GM13976 (cell line): ENCODE results near the gene SNCA.

Experiments
- DNase-seq: peaks from one replicate; pipeline ENCODE4 v3.0.0; 2012; ENCODE audit warnings: low spot score
- in situ Hi-C: fragments of 300-500 bp; cut with MboI; formaldehyde crosslinking; loops from one replicate; pipeline ENCODE4 v1.12.0; 2022; ENCODE audit warnings: low sequenced_read_pairs, mixed read lengths, inconsistent platforms; ENCODE audit not compliant: unreplicated experiment
- TF ChIP-seq, protein P1 (sequence below): IDR thresholded peaks from 2 replicates; pipeline ENCODE4 v1.5.1; 2012; ENCODE audit warnings: borderline replicate concordance, mild to moderate bottlenecking; ENCODE audit not compliant: insufficient read depth; ENCODE audit errors: extremely low read depth, missing control alignments, control extremely low read depth

The SNCA gene

DNA sequence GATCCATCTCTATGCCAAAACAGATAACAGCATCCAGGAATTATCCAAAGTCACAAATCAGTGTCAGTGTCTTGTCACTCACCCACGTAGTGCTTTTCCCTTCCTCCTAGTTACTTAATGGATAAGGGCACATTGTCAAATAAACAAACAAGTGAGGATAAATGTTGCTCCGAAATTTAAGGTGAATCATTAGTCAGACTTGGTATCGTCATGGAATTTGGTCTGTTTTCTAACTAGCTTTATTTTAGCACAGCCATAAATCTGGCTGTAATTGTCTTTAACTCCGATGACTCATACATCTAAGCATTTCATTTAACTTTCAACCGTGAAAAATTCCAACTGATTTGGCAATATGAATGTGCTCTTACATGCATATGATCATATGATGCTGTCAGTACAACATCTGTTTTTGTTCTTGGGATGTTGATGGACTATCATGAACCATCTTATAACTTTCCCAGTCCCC, 83.3 kb downstream of the SNCA start:
- in situ Hi-C loops = no loop called here
- TF ChIP-seq, protein P1, sequence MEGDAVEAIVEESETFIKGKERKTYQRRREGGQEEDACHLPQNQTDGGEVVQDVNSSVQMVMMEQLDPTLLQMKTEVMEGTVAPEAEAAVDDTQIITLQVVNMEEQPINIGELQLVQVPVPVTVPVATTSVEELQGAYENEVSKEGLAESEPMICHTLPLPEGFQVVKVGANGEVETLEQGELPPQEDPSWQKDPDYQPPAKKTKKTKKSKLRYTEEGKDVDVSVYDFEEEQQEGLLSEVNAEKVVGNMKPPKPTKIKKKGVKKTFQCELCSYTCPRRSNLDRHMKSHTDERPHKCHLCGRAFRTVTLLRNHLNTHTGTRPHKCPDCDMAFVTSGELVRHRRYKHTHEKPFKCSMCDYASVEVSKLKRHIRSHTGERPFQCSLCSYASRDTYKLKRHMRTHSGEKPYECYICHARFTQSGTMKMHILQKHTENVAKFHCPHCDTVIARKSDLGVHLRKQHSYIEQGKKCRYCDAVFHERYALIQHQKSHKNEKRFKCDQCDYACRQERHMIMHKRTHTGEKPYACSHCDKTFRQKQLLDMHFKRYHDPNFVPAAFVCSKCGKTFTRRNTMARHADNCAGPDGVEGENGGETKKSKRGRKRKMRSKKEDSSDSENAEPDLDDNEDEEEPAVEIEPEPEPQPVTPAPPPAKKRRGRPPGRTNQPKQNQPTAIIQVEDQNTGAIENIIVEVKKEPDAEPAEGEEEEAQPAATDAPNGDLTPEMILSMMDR = no peak
- DNase-seq = no peak

DNA sequence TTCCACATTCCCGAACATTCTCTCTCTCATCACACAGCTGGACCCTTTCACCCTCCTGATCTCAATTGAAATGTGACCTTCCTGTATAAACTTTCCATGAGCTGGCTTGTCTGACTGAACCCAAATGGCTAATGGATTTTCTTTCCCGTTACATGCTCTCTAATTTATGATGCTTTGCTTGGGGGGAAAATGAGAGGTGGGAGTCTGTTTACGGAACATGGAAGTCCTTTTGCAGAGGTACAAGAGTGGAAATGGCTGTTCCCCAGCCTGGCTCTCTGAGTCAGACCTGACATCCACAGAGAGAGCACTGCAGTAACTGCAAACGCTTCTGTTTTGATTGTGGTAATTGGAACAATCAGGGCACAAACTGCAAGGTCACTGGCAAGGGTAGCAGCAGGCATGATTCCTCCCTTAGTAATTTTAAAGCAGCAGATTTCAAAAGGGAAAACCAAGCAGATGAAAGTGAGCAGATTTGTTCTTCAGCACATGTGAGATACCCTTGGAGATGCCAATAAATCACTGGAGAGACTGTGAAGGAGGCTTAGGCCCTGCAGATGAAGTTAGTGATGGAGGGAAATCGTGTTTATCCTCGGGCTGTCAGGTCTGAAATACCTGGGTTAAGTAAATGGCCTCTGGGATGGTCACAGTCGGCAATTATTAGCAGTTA, 83.9 kb downstream of the SNCA start:
- TF ChIP-seq, protein P1 = no peak
- in situ Hi-C loops = no loop called here
- no peak for DNase-seq

DNA sequence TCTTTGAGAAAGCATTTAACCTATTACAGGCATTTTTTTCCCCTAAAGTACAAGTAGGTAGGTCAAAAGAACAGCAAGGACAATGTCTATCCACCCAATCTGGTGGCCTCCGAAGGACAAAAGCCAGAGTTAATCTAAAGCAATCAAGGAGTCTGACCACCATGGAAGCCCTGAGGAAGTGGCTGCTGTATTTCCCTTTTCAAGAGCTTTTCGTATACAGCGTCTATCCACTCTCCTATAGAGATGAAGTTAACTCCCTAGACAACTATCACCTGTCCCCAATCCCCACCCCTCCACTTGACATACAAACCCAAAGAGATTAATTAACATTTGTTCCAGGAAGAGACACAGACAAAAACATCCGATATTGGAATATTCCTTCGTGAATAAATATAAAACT, 85.5 kb downstream of the SNCA start:
- in situ Hi-C loops = no loop called here
- DNase-seq = no peak
- TF ChIP-seq, protein P1 = no peak

DNA sequence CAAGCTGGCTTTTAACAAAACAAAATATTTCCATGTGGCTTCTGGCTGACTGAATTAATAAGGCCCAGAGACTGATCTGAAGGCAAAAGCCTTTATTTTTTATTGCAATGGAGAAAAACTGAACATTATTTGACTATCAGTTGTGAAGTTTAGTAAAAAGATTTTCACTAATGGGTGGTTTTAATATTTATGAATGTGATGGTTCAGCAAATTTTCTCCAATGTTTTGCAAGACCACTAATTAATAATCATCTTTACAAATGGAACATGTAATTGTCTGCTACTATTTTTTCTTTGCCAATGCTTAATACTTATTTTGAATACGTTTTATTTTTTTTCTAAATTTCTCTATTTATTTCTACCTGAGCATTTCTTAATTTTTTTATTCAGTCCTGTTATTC, 90.6 kb downstream of the SNCA start:
- DNase-seq = no peak
- in situ Hi-C loops = no loop called here
- TF ChIP-seq, protein P1 = no peak

DNA sequence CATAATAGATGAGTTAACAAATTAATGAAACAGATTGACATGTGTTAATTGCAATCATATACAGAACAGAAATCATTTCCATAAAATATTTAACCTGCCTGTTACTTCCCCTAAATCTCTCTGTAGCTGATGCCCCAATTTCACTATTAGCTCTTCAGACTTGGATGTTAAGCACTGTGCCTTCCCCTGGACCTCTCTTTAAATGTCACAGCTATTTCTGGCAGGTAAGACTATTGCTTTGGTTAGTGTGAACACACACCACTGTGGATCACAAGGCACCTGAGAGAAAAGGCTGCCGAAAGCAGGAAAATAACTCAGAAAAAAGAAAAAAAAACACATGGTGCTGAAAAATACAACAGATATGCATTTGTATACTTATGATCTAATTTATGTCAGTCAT, 91.3 kb downstream of the SNCA start:
- TF ChIP-seq, protein P1 = no peak
- no peak for DNase-seq
- in situ Hi-C loops = no loop called here

DNA sequence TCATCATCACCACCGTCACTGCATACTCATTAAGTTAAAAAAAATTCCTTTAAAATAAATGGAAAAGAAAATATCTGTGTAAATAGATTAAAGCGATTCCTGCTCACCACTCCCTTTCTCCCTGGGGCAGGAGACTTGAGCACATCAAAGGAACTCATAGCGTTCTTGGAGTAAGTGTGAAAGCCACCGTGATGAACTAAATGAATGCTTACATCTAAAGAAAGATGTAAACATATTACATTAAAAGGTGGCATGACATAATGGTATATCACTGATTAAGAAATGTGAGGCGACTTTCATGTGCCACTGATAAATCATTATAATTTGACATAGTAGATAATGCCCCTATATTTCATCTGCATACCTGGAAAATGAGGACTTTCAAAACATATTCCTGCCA, 92.0 kb downstream of the SNCA start:
- TF ChIP-seq, protein P1 = no peak
- no peak for DNase-seq
- in situ Hi-C loops = no loop called here

DNA sequence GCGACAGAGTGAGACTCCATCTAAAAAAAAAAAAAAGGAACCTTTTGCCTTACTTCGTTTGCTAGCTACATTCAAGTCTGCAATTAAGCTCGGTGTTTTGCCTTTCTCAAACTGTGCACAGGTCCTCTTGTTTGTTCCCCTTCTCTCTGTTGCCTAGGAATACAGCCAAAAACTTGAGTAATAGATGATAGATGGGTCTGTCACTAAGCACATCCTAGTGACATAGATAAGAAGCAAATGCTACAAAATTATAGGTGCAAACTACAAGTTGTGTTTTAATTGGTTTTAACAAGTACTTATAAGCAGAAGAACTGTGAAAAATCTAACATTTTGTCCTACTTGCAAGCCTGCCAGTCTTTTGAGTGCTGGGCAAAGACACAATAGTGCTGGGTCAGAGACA, 95.2 kb downstream of the SNCA start:
- no peak for DNase-seq
- TF ChIP-seq, protein P1 = no peak
- in situ Hi-C loops = no loop called here
